ENCODE measurements around the gene SRPRB. TPM values are rescaled to one million over a fixed set of nuclear protein-coding genes. Genes with fewer than 3 reads are reported as not detected.

Gene SRPRB
- polyA plus RNA-seq, 1 donor from 2014 or later: 46.9 TPM

DNA sequence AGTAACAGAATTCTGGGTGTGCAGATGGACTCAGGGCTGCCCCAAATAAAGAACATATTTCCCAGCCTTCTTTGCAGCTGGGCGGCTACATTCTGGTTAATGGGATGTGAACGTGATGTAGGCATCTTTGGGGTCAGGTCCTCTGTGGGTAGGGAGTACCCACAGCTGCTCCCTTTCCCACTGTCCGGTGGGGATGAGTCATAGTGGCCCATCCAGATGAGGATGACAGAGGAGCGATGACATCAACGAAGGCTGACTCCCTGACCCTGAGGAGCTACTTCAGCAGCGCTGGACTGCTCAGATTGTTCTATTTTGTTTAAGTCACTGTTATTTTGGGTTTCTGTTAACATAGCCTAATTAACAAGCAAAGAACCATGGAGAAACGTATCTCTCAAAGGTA is 38.0 kb downstream of the SRPRB start:
- Histone ChIP-seq H3K79me2 (replicated peaks; ENCODE audit: insufficient read depth, low read length) (no peaks in the 10 kb centered on the region), H3K4me2 (ENCODE audit: low read length) (no peak overlapping the region), H3K9ac (ENCODE audit: low read length) (no peak overlapping the region), H2AFZ (ENCODE audit: low read depth, low read length) (no peak overlapping the region), H3K4me3 (ENCODE audit: low read length) (no peak overlapping the region), H3K9me3 (ENCODE audit: low read length) (no peaks in the 10 kb centered on the region), H3K27ac (ENCODE audit: low read length) (no peak overlapping the region), H3K9me2 (ENCODE audit: insufficient read depth, low read length) (no peaks in the 10 kb centered on the region), H3K36me3 (ENCODE audit: insufficient read depth, low read length) (no peaks in the 10 kb centered on the region), H3K27me3 (ENCODE audit: insufficient read depth, low read depth, low read length) (no peaks in the 10 kb centered on the region), H4K20me1 (ENCODE audit: insufficient read depth) (no peaks in the 10 kb centered on the region), H3F3A (ENCODE audit: insufficient read depth, low read length, poor library complexity, severe bottlenecking) (no peaks in the 10 kb centered on the region)
- TF ChIP-seq EP300 (conservative IDR thresholded peaks at IDR 0.05; ENCODE audit: poor library complexity, severe bottlenecking) (no peak), RAD21 (conservative IDR thresholded peaks at IDR 0.05) (no peak), EZH2 (IDR thresholded peaks at IDR 0.05; ENCODE audit: borderline replicate concordance, insufficient read depth, low read length, poor library complexity, severe bottlenecking) (no peak), MXI1 (conservative IDR thresholded peaks at IDR 0.05; ENCODE audit: poor library complexity, severe bottlenecking) (no peak), SMC3 (conservative IDR thresholded peaks at IDR 0.05; ENCODE audit: poor library complexity) (no peak), TAF1 (IDR thresholded peaks at IDR 0.05; ENCODE audit: low read depth) (no peak)
- TF ChIP-seq, protein P1, sequence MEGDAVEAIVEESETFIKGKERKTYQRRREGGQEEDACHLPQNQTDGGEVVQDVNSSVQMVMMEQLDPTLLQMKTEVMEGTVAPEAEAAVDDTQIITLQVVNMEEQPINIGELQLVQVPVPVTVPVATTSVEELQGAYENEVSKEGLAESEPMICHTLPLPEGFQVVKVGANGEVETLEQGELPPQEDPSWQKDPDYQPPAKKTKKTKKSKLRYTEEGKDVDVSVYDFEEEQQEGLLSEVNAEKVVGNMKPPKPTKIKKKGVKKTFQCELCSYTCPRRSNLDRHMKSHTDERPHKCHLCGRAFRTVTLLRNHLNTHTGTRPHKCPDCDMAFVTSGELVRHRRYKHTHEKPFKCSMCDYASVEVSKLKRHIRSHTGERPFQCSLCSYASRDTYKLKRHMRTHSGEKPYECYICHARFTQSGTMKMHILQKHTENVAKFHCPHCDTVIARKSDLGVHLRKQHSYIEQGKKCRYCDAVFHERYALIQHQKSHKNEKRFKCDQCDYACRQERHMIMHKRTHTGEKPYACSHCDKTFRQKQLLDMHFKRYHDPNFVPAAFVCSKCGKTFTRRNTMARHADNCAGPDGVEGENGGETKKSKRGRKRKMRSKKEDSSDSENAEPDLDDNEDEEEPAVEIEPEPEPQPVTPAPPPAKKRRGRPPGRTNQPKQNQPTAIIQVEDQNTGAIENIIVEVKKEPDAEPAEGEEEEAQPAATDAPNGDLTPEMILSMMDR (IDR thresholded peaks at IDR 0.05; ENCODE audit: poor library complexity, severe bottlenecking): no peak

DNA sequence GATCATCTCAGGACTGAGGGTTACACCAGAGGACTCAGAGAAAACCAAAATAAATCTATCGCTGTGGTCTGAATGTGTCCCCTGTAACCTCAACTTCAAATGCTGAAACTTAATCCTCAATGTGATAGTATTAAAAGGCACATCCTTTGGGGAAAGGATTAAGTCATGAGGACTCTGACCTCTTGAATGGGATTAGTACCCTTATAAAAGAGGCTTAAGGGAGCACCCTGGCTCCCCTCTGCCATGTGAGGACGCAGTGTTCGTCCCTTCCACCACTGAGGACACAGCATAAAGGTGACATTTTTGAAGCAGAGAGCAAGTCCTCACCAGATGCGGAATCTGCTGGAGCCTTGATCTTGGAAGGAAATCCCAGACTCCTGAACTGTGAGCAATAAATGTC is 39.5 kb downstream of the SRPRB start:
- Histone ChIP-seq H3K79me2 (replicated peaks; ENCODE audit: insufficient read depth, low read length) (no peaks in the 10 kb centered on the region), H3K4me3 (ENCODE audit: low read length) (no peak overlapping the region), H3F3A (ENCODE audit: insufficient read depth, low read length, poor library complexity, severe bottlenecking) (no peaks in the 10 kb centered on the region), H3K27me3 (ENCODE audit: insufficient read depth, low read depth, low read length) (no peaks in the 10 kb centered on the region), H2AFZ (ENCODE audit: low read depth, low read length) (no peak overlapping the region), H3K36me3 (ENCODE audit: insufficient read depth, low read length) (no peaks in the 10 kb centered on the region), H4K20me1 (ENCODE audit: insufficient read depth) (no peaks in the 10 kb centered on the region), H3K9me2 (ENCODE audit: insufficient read depth, low read length) (no peaks in the 10 kb centered on the region), H3K9me3 (ENCODE audit: low read length) (no peaks in the 10 kb centered on the region), H3K9ac (ENCODE audit: low read length) (no peak overlapping the region), H3K4me2 (ENCODE audit: low read length) (no peak overlapping the region), H3K27ac (ENCODE audit: low read length) (no peak overlapping the region)
- no peak for TF ChIP-seq MXI1 (conservative IDR thresholded peaks at IDR 0.05; ENCODE audit: poor library complexity, severe bottlenecking)

DNA sequence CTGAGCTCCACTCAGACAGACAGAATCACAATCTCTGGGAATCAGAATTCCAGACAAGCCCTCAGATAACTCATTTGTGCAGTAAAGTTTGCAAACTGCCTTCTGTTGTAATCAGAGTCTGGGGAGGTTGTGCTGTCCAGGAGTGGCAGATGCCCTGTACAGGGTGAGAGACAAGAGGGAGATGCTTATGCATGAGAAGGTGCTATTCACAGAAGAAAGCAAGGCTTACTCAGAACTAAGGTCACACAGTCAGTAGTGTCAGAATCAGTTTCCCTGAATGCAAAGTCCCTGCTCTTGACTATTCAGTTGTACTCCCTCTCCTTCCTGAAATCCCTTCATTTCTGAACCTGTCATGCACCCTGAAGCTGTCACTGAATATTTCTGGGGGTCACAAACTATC is 43.7 kb downstream of the SRPRB start:
- Histone ChIP-seq H3K9me2 (ENCODE audit: insufficient read depth, low read length) (no peaks in the 10 kb centered on the region), H3K27ac (ENCODE audit: low read length) (no peak overlapping the region), H2AFZ (ENCODE audit: low read depth, low read length) (no peak overlapping the region), H3K79me2 (replicated peaks; ENCODE audit: insufficient read depth, low read length) (no peaks in the 10 kb centered on the region), H3K9me3 (ENCODE audit: low read length) (no peaks in the 10 kb centered on the region), H3F3A (ENCODE audit: insufficient read depth, low read length, poor library complexity, severe bottlenecking) (no peaks in the 10 kb centered on the region), H3K4me2 (ENCODE audit: low read length) (no peak overlapping the region), H3K9ac (ENCODE audit: low read length) (no peak overlapping the region), H3K36me3 (ENCODE audit: insufficient read depth, low read length) (no peaks in the 10 kb centered on the region), H3K27me3 (ENCODE audit: insufficient read depth, low read depth, low read length) (no peaks in the 10 kb centered on the region), H3K4me3 (ENCODE audit: low read length) (no peak overlapping the region), H4K20me1 (ENCODE audit: insufficient read depth) (no peaks in the 10 kb centered on the region)
- TF ChIP-seq, protein P1 (IDR thresholded peaks at IDR 0.05; ENCODE audit: poor library complexity, severe bottlenecking): no peak
- TF ChIP-seq SMC3 (conservative IDR thresholded peaks at IDR 0.05; ENCODE audit: poor library complexity) (no peak), EP300 (conservative IDR thresholded peaks at IDR 0.05; ENCODE audit: poor library complexity, severe bottlenecking) (no peak), RAD21 (conservative IDR thresholded peaks at IDR 0.05) (no peak), EZH2 (IDR thresholded peaks at IDR 0.05; ENCODE audit: borderline replicate concordance, insufficient read depth, low read length, poor library complexity, severe bottlenecking) (no peak), POLR2AphosphoS5 (IDR thresholded peaks at IDR 0.05) (no peak), MXI1 (conservative IDR thresholded peaks at IDR 0.05; ENCODE audit: poor library complexity, severe bottlenecking) (no peak), TAF1 (IDR thresholded peaks at IDR 0.05; ENCODE audit: low read depth) (no peak)
- TF ChIP-seq, protein P2, sequence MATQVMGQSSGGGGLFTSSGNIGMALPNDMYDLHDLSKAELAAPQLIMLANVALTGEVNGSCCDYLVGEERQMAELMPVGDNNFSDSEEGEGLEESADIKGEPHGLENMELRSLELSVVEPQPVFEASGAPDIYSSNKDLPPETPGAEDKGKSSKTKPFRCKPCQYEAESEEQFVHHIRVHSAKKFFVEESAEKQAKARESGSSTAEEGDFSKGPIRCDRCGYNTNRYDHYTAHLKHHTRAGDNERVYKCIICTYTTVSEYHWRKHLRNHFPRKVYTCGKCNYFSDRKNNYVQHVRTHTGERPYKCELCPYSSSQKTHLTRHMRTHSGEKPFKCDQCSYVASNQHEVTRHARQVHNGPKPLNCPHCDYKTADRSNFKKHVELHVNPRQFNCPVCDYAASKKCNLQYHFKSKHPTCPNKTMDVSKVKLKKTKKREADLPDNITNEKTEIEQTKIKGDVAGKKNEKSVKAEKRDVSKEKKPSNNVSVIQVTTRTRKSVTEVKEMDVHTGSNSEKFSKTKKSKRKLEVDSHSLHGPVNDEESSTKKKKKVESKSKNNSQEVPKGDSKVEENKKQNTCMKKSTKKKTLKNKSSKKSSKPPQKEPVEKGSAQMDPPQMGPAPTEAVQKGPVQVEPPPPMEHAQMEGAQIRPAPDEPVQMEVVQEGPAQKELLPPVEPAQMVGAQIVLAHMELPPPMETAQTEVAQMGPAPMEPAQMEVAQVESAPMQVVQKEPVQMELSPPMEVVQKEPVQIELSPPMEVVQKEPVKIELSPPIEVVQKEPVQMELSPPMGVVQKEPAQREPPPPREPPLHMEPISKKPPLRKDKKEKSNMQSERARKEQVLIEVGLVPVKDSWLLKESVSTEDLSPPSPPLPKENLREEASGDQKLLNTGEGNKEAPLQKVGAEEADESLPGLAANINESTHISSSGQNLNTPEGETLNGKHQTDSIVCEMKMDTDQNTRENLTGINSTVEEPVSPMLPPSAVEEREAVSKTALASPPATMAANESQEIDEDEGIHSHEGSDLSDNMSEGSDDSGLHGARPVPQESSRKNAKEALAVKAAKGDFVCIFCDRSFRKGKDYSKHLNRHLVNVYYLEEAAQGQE (IDR thresholded peaks at IDR 0.05; ENCODE audit: borderline replicate concordance): no peak

Measured in neural cell (in vitro differentiated cells).